HL-60 (cell line): ENCODE results near the gene PECR.

Source experiments
- DNase-seq, 2 experiments: peaks; one replicate each; pipeline ENCODE4 v3.0.0-alpha.2; 2010 to 2020; ENCODE audit warnings: low read depth in 1 of 2, low spot score in 1 of 2
- H3K27ac ChIP-seq: fragments of 250-450 bp; sonication (Bioruptor Pico); replicated peaks from 2 replicates; pipeline ENCODE4 v1.5.1; 2020; ENCODE audit warnings: mild to moderate bottlenecking, moderate library complexity
- H3K27me3 ChIP-seq: fragments of 250-450 bp; sonication (Bioruptor Pico); 2 replicates; pipeline ENCODE4 v1.5.1; 2021; ENCODE audit warnings: mild to moderate bottlenecking, moderate library complexity; ENCODE audit not compliant: insufficient read depth, poor library complexity, severe bottlenecking
- H3K4me3 ChIP-seq: replicated peaks from 2 replicates; pipeline ENCODE4 v1.5.1; 2011; ENCODE audit warnings: mild to moderate bottlenecking, control low read depth, low read length; ENCODE audit not compliant: insufficient read depth
- GABPA ChIP-seq: IDR thresholded peaks from 2 replicates; pipeline ENCODE4 v1.6.1; 2012; ENCODE audit warnings: low read depth
- POLR2AphosphoS5 ChIP-seq: IDR thresholded peaks from 2 replicates; pipeline ENCODE4 v1.6.1; 2012; ENCODE audit warnings: low read depth
- SPI1 ChIP-seq: IDR thresholded peaks from 2 replicates; pipeline ENCODE4 v1.6.1; 2012; ENCODE audit warnings: low read depth, mild to moderate bottlenecking, borderline replicate concordance
- TF ChIP-seq, protein P1 (sequence below): IDR thresholded peaks from one replicate; pipeline ENCODE4 v1.5.1; 2011; ENCODE audit warnings: low read length, control low read depth, inconsistent platforms; ENCODE audit not compliant: insufficient read depth
- TF ChIP-seq, protein P2 (sequence below): IDR thresholded peaks from 2 replicates; pipeline ENCODE4 v1.6.1; 2012; ENCODE audit warnings: low read depth; ENCODE audit not compliant: insufficient replicate concordance

Gene PECR

DNA sequence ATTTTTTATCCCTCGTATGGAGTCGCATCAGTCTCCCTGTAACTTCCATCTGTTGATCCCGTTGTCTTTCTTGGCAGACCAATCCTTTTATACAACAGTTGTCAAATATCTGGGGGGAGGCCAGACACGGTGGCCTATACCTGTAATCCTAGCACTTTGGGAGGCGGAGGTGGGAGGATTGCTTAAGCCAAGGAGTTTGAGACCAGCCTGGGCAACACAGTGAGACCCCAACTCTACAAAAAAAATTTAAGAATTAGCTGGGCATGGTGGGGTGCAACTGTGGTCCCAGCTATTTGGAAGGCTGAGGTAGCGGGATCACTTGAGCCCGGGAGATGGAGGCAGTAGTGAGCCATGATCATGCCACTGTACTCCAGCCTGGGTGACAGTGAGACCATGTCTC is 29.5 kb upstream of the PECR start:
- no peak overlapping the region; the same call in 1 of the 2 replicates for H3K27ac ChIP-seq
- H3K4me3 ChIP-seq = no peak overlapping the region
- no peaks in the 10 kb centered on the region for H3K27me3 ChIP-seq
- TF ChIP-seq, protein P1, sequence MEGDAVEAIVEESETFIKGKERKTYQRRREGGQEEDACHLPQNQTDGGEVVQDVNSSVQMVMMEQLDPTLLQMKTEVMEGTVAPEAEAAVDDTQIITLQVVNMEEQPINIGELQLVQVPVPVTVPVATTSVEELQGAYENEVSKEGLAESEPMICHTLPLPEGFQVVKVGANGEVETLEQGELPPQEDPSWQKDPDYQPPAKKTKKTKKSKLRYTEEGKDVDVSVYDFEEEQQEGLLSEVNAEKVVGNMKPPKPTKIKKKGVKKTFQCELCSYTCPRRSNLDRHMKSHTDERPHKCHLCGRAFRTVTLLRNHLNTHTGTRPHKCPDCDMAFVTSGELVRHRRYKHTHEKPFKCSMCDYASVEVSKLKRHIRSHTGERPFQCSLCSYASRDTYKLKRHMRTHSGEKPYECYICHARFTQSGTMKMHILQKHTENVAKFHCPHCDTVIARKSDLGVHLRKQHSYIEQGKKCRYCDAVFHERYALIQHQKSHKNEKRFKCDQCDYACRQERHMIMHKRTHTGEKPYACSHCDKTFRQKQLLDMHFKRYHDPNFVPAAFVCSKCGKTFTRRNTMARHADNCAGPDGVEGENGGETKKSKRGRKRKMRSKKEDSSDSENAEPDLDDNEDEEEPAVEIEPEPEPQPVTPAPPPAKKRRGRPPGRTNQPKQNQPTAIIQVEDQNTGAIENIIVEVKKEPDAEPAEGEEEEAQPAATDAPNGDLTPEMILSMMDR = no peak
- TF ChIP-seq SPI1 (no peak), GABPA (no peak), POLR2AphosphoS5 (no peak)
- TF ChIP-seq, protein P2, sequence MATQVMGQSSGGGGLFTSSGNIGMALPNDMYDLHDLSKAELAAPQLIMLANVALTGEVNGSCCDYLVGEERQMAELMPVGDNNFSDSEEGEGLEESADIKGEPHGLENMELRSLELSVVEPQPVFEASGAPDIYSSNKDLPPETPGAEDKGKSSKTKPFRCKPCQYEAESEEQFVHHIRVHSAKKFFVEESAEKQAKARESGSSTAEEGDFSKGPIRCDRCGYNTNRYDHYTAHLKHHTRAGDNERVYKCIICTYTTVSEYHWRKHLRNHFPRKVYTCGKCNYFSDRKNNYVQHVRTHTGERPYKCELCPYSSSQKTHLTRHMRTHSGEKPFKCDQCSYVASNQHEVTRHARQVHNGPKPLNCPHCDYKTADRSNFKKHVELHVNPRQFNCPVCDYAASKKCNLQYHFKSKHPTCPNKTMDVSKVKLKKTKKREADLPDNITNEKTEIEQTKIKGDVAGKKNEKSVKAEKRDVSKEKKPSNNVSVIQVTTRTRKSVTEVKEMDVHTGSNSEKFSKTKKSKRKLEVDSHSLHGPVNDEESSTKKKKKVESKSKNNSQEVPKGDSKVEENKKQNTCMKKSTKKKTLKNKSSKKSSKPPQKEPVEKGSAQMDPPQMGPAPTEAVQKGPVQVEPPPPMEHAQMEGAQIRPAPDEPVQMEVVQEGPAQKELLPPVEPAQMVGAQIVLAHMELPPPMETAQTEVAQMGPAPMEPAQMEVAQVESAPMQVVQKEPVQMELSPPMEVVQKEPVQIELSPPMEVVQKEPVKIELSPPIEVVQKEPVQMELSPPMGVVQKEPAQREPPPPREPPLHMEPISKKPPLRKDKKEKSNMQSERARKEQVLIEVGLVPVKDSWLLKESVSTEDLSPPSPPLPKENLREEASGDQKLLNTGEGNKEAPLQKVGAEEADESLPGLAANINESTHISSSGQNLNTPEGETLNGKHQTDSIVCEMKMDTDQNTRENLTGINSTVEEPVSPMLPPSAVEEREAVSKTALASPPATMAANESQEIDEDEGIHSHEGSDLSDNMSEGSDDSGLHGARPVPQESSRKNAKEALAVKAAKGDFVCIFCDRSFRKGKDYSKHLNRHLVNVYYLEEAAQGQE = no peak
- DNase-seq = no peak

DNA sequence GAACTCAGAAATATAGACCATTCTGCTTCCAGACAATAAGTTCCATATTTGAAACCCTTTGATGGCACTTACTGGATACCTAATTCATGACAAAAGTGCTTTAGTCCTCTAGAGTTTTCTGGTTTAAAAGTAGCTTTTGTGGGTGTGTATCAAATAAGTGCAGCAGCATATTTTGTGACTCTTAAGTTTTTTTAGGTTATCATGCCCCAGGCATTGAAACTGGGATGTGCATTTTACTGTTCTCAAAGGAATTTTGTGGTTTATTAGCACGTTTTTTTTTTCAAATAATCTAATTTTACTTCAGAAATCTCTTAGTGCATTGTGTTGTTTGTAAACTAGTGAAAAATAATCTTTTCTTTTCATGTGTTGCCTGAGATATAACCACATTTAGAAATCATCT is 29.0 kb upstream of the PECR start:
- no peak for TF ChIP-seq SPI1
- TF ChIP-seq POLR2AphosphoS5 = no peak
- TF ChIP-seq, protein P1 = no peak
- TF ChIP-seq, protein P2 = no peak
- no peak for TF ChIP-seq GABPA
- Histone ChIP-seq H3K4me3 (peak overlapping the region; percentile 64), H3K27me3 (no peaks in the 10 kb centered on the region), H3K27ac (peak overlapping the region; percentile 93)
- no peak for DNase-seq

DNA sequence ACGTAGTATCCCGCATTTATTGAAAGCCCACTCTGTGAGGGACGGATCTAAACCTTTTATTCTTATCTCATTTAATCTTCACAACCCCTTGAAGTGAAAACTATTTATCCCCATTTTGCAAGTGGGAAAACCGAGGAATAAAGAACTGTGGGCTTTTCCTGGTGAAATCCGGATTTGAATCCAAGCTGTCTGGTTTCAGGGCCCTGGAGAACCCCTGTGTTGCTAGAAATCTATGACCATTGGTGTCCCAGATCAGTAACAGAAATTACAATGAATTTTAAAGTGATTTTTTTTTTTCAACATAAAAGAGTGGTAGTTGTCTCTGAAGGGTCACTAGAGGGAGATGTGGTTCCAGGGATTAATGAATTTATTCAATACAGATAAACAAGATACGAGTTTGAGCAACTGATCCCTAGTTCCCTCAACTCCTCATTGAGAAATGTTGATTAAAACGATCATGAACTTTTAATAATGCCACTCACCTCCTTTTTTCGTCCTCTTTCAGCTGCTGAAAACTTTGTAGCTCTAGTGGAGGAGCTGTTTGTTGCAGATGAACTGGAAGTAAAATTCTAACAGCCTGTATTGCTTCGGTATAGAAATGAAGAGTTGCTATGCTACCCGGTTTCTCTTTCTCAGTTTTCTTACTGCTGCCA is 28.5 kb upstream of the PECR start:
- Histone ChIP-seq H3K27me3 (no peaks in the 10 kb centered on the region), H3K27ac (peak overlapping the region; percentile 93), H3K4me3 (peak overlapping the region; percentile 64)
- DNase-seq = peak in 1 of 2 experiments; percentile 5
- TF ChIP-seq POLR2AphosphoS5 = no peak
- TF ChIP-seq, protein P1 = no peak
- TF ChIP-seq SPI1 = no peak
- TF ChIP-seq, protein P2 = no peak
- no peak for TF ChIP-seq GABPA
